GM18517 (cell line): Measurements from ENCODE around the gene KBTBD13.

Experiments
- ATAC-seq: cut with Tn5 transposase; IDR thresholded peaks from one replicate; pipeline ENCODE4 v1.9.1; 2021; ENCODE audit warnings: mild to moderate bottlenecking, moderate library complexity; ENCODE audit not compliant: unreplicated experiment

Gene KBTBD13

GRCh38 chr15:65051266-65051665 is 25.3 kb upstream of the KBTBD13 start:
- no peak for ATAC-seq

- ATAC-seq, result no peak
These were observed 23.6 kb upstream of the KBTBD13 start for GRCh38 chr15:65052956-65053355.

- ATAC-seq, result no peak
These were observed 22.0 kb upstream of the KBTBD13 start for GRCh38 chr15:65054333-65055200.

GRCh38 chr15:65055201-65055870 is 21.2 kb upstream of the KBTBD13 start:
- no peak for ATAC-seq

GRCh38 chr15:65056106-65056505 is 20.4 kb upstream of the KBTBD13 start:
- no peak for ATAC-seq

- ATAC-seq, result no peak
These were observed 19.5 kb upstream of the KBTBD13 start for GRCh38 chr15:65056868-65057548.

GRCh38 chr15:65057549-65057940 is 19.0 kb upstream of the KBTBD13 start:
- no peak for ATAC-seq

- ATAC-seq, result no peak
These were observed 17.9 kb upstream of the KBTBD13 start for GRCh38 chr15:65058394-65059368.

GRCh38 chr15:65059369-65059750 is 17.2 kb upstream of the KBTBD13 start:
- no peak for ATAC-seq

GRCh38 chr15:65059931-65060596 is 16.5 kb upstream of the KBTBD13 start:
- no peak for ATAC-seq

- no peak for ATAC-seq
These were observed 15.7 kb upstream of the KBTBD13 start for GRCh38 chr15:65060641-65061397.

GRCh38 chr15:65062061-65062460 is 14.5 kb upstream of the KBTBD13 start:
- ATAC-seq, result no peak

- no peak for ATAC-seq
These were observed 13.8 kb upstream of the KBTBD13 start for GRCh38 chr15:65062726-65063125.

- no peak for ATAC-seq
These were observed 10.4 kb upstream of the KBTBD13 start for GRCh38 chr15:65066001-65066634.

GRCh38 chr15:65066635-65067316 is 9.8 kb upstream of the KBTBD13 start:
- ATAC-seq, result no peak

- no peak for ATAC-seq
These were observed 9.3 kb upstream of the KBTBD13 start for GRCh38 chr15:65067317-65067644.

- ATAC-seq, result no peak
These were observed 8.7 kb upstream of the KBTBD13 start, which contains the start of gene RASL12 for GRCh38 chr15:65067645-65068402. RASL12 (minus strand) TSS chr15:65067991; CDS start chr15:65067835, 156 bp downstream.

GRCh38 chr15:65068403-65068788 is 8.2 kb upstream of the KBTBD13 start:
- ATAC-seq, result no peak
